GM18909 (cell line): ENCODE measurements around the gene ASB4.
A peak's percentile ranks its signal among the peaks of the same experiment; 100 is the strongest.

Experiments used
- ATAC-seq: cut with Tn5 transposase; IDR thresholded peaks from one replicate; pipeline ENCODE4 v1.9.1; 2021; ENCODE audit warnings: mild to moderate bottlenecking; ENCODE audit not compliant: unreplicated experiment, poor library complexity

Gene ASB4

GRCh38 chr7:95517870-95518269 is 32.1 kb downstream of the ASB4 start:
- ATAC-seq = peak; percentile 48

GRCh38 chr7:95520136-95520535 is 34.4 kb downstream of the ASB4 start:
- no peak for ATAC-seq

DNA sequence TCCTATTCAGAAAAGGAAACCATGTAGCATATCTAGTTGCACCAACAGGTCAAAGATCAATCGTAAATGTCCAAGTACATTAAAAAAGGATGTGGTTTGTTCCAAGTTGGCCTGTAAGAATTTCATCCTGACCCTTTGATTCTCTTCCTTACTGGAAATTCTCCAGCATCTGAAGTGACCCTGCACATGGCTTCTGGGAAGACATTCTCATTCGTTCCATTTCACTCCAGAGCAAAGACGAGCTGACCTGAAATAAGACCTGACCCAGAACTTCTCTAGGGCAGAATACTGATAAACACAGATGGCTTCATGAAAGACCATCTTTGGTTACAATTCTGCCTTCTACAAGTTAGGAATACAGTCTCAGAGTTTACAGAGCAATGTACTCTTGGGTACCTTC is 39.8 kb downstream of the ASB4 start:
- ATAC-seq = no peak

GRCh38 chr7:95526128-95526738 is 40.5 kb downstream of the ASB4 start:
- no peak for ATAC-seq

- ATAC-seq = peak; percentile 73
Observed at GRCh38 chr7:95527033-95527775, 41.5 kb downstream of the ASB4 start.

- ATAC-seq = no peak
Observed at GRCh38 chr7:95527776-95528250, 42.1 kb downstream of the ASB4 start.

- no peak for ATAC-seq
Observed at GRCh38 chr7:95529701-95530100, 44.0 kb downstream of the ASB4 start.

DNA sequence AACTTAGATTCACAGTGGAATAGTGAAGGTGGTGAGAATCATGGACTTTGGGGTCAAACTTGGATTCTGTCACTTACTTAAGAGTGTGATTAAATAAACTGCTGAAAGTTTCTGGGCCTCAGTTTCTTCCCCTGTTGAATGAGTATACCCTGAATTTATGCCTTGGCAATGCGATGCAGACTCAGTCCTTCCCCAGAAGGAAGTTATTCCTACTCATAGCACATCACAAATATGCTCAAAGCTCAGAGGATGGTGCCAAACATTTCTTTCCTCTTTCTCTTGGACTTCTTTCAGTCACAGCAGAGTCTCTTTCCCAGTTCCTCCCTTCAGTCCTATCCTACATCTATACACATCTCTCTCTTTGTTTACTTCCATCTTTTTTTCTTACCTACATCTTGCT is 45.1 kb downstream of the ASB4 start:
- ATAC-seq = no peak

DNA sequence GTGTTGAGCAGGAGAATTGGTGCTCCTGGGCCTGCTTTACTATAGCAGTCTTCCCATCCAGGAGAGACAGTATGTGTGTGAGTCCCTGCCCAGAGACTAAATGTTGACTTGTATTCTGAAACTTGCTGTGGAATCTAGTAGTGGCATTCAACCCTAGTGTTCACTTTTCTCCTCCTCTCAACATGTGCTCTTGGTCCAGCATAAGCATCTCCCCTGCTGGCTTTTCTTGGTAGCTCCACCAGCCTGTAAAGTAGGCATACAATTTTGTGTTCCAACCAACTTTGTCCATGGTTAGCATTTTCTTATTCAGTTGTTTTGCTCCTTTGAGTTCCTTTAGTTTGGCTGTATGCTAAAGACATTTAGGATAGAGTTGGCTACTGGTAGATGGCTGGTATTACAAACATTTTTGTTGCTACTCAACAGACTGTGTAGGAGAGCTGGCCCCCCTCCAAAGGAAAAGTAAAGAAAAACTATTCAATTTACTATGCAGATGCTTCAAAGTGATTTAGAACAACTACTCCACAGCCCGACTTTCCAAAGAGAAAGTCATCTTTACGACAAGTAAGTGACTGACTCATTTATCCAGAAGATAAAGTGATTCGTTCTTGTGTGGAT is 46.0 kb downstream of the ASB4 start:
- ATAC-seq = no peak

- no peak for ATAC-seq
Observed at GRCh38 chr7:95534796-95535195, 49.1 kb downstream of the ASB4 start.

DNA sequence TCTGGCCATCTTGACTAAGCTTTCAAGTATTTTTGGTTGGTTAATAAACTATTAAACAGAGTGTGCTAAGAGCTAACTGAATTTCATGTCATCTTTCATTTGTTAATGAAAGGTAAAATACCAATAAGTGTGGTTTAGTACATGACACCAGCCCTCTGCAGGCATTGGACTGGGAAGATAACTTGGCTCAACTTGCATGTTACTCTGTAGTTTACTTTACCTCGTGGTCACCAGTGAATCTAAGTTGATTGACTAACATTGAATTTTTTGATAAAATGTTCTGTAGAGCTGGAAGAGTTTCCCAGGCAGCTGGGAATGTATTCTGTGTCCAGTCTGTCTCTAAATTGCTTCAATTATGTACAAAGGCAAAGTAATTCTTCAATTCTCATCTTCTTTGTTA is 49.9 kb downstream of the ASB4 start:
- no peak for ATAC-seq

GRCh38 chr7:95536656-95537311 is 51.0 kb downstream of the ASB4 start:
- no peak for ATAC-seq

DNA sequence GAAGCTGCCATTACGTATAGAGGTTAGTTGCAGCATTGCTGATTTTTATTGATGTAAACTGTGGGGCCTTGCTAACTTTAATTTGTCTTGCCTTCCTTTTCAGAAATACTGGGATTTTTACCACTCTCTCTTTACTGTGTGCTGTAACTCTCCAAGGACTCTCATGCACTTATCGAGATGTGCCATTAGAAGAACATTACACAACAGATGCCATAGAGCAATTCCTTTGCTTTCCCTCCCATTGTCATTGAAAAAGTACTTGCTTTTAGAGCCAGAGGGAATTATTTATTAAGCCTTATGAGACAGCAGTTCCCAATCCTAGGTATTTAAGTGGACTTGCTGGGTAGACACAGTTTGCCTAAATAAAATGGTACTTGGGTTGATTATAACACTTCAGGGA is 51.7 kb downstream of the ASB4 start:
- no peak for ATAC-seq

DNA sequence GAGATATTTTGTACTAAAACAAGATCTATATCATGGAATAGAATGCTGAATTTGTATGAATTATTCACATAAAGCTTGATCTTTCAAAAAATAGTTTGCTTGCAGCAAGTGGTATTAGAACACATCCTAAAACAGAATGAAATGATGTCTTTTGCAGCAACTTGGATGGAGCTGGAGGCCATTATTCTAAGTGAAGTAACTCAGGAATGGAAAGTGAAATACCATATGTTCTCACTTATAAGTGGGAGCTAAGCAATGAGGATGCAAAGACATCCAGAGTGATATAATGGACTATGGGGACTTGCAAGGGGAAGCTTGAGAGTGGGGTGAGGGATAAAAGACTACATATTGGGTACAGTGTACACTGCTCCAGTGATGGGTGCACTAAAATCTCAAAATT is 53.7 kb downstream of the ASB4 start:
- ATAC-seq = no peak

GRCh38 chr7:95540366-95540765 is 54.6 kb downstream of the ASB4 start:
- no peak for ATAC-seq

DNA sequence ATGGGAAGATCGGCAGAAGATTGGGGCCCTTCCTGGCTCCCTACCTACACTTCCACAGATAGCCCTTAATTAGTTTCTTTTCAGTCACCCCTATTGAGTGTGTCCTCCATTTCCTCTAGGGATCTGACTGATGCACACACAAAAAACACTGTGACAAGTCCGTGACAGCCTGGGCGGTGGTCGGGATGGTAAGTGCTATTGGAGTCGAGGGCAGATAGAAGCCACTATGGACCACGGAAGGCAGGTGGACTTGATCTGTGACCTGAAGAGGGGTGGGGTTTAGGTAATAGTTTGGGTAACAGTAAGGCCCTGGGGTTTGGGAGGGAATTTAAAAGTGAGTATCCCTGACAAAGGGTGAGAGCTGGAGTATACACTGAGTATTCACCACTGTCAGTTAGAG is 57.6 kb downstream of the ASB4 start:
- ATAC-seq = no peak

DNA sequence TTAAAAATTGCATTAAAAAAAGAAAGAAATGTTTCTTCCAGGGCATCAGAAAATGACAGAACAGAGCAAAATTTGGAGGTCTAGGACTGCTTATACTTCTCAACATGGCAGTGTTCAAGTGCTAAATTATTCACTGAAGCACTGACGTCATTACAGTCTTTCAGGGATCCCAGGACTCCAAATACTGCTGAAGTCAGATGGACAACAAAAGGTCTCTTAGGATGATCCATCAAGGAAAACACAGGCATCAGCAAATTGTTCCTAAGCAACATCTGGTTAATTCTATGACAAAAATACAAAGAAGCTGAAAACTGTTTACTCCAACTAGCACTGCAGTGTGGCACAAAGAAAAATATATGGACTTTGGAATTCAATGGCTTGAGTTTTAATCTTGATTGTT is 58.4 kb downstream of the ASB4 start:
- ATAC-seq = no peak

DNA sequence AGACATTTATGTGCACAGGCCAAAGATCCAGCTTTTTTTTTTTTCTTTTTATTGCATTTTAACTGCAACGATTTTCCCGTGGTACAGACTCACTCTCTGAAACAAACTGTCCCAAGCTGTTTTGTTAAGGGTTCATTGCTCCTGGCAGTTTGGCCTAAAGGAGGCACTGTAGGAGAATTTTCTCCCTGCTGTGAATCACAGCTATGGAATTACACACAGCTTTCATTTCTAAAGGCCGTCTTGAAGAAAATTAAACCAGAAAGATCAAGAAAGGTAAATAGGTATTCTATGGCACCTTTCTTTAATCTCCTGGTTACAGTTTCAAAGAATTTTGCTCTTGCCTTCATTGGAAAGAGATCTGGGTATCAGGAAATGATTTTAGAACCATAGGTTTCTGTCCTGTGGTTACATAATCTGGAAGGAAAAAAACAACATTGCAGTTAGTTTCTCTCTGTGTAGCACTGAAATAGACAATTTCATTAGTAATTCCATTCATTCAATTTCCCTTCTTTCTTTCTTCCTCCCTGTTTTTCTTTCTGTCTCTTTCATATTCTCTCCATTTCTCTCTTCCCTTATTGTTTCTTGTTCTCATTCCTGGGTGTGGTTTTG is 59.4 kb downstream of the ASB4 start:
- ATAC-seq = no peak

DNA sequence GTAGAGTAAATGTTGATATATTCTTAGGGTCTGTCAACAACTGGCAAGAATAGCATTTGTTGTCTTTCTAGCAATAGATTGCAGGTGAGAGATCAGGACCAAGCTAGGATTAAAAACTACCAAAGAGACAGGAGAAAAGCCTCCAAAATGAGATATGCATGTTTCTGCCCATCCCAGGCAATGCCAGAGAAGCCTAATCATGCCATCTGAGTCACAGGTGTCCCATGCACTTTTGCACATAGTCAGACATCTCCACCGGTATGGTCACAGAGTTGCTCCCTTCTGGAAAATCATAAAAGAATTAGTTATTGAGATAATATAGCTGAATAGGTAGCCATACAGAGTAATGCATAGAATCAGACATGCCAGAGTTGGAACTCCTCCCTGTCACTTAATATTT is 59.9 kb downstream of the ASB4 start:
- no peak for ATAC-seq

DNA sequence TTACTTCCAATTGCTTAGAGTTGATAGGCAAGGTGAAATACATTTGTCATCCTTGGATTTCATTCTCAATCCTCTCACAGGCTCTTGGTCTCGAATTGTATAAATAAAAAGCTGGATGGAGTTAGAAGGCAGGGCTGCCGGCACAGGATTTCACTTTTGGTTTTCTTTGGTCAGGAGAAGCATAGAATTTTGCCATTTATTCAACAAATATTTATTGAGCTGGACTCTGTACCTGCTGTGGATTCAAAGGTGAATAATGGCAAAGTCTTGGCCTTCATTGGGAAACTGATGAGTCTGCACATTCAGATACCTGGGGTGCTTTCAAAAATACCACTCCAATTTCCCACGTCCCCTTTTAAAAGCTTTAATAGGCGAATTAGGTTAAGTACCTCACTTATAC is 60.9 kb downstream of the ASB4 start:
- ATAC-seq = no peak
